Amniotic stem cell (primary cell): ENCODE results near the gene IFITM1.
"Not testable (repeated sequence)": the region's sequence is repeated elsewhere in the genome, so short reads cannot be mapped to it uniquely, and the experiment has no call there.

Experiments used
- DNase-seq: peaks from one replicate; lab custom pipeline; 2025; lab: John Stamatoyannopoulos, UW

Gene IFITM1

DNA sequence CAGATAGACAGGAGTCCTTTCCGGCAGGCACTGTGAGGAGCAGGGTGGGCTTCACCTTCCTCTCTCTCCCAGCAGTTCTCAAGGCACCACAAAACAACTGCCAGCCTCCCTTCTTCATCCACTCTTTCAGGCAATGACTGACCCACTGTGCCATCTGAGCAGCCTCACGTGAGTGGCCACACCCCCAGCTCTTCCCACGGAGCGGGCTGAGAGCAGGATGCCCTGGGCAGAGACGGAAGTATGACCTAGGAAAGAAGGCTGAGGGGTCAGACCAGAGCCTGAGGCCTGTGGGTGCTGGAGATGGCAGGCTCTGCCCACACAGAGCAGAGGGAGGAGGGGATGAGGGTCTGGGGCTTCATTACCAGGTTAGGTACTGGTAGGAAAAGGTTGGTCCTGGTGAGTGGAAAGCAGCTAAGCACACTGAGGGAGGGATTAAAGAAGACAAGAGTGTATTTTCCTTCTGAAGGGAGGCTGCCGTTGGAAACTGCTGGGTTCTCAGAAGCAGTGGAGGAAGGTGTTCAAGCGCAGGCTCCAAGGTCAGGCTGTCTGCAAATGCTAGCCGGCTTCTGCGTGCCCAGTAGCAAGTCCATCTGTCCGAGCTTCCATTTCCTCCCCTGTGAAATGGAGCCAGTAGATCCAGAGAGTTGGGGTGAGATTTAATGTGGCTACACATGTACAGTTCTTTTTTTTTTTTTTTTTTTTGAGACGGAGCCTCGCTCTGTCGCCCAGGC lies 31.0 kb upstream of the IFITM1 start:
- no peak for DNase-seq

DNA sequence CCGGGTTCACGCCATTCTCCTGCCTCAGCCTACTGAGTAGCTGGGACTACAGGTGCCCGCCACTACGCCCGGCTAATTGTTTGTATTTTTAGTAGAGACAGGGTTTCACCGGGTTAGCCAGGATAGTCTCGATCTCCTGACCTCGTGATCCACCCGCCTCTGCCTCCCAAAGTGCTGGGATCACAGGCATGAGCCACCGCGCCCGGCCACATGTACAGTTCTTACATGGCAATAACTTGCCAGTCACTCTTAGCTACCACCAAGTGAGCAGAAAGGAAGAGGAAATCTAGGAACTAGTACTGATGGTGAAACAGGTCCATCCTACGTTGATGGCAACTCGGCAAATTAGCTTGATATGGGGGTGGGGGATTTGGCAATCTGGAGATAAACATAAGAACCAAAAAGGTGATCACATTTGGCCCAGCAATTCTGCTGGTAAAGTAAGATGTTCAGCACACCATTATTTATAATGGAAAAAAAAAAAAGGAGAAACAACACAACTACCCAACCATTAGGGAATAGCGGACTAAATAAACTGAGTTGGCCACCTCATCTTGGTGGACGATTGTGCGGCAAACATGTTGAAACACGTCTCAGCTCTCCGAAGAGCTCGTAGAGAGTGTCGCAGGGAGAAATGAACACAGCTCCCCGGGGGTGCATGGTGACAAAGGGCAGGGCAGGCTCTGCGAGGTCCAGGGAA lies 30.3 kb upstream of the IFITM1 start:
- DNase-seq = no peak

DNA sequence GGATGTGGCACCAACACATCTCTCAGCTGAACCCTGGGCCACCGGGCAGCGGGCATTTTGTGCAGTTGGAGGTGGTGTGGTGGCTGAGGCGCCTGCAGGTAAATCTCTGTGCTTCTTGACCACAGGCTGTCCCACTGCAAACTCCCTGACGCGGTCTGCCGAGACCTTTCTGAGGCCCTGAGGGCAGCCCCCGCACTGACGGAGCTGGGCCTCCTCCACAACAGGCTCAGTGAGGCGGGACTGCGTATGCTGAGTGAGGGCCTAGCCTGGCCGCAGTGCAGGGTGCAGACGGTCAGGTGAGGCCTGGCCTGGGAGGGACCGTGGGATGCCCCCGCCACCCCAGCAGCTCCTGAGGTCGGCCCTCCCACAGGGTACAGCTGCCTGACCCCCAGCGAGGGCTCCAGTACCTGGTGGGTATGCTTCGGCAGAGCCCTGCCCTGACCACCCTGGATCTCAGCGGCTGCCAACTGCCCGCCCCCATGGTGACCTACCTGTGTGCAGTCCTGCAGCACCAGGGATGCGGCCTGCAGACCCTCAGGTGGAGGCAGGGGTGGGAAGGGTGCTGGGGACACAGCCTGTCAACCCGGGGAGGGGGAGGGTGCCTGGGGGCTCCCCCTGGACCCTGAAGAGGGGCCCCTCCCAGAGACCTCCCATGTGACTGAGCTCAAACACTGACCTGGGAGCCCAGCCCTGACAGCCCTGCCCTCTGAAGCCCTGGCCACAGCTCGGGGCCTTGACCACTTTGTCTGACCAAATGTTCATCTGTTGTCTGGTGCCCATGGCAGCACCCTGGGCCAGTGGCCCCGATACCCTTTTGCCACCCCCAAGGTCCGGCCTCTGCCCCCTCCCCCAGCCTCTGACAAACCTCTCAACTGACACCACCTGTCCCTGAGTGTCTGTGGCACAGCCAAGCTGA lies 29.5 kb upstream of the IFITM1 start:
- DNase-seq = no peak

DNA sequence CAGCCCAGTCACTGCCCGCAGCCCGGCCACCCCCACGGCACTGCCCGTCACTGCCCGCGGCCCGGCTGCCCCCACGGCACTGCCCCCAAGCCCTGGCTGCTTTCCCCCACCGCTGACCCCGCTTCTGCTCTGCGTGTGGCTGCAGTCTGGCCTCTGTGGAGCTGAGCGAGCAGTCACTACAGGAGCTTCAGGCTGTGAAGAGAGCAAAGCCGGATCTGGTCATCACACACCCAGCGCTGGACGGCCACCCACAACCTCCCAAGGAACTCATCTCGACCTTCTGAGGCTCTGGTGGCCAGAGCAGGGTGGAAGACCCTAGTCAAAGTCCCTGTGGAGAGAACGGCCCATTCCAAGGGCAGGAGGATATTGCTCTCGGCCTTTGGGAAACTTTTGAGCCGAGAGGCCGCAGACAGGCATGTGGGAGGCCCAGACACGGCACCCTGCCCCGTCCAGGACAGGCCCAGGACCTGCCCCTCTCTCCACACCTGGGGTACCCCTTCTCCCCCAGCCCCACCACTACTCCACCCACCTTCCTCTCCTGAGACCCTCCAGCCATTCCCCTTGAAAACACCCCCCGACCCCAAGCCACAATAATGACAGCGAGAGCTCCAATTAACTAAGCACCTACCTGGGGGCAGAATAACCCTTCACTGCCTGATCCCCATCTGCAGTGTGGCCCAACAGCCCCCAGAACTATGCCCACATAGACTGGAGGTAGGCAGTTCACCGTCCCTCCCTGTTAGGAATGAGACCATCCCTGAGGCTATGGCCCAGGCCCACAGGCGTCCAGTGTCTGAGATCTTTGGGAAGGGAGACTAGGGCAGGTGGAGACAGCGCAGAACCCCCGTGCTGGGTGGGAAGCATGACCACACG lies 28.6 kb upstream of the IFITM1 start:
- DNase-seq = no peak

DNA sequence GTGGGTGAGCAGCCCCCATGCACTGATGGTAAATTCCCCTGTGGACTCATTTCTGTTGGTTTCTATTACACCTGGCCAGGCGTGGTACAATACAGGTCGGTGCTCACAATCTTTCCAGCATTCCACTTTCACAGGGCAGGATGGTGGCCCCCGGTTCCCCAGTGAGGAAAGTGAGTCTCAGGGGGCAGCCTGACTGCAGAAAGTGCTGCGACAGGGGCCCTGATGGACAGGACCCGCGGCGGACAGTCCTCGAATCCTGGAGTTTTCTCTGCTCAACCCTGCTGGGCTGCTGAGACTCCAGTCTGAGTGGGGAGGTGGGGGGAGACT lies 28.0 kb upstream of the IFITM1 start:
- no peak for DNase-seq

DNA sequence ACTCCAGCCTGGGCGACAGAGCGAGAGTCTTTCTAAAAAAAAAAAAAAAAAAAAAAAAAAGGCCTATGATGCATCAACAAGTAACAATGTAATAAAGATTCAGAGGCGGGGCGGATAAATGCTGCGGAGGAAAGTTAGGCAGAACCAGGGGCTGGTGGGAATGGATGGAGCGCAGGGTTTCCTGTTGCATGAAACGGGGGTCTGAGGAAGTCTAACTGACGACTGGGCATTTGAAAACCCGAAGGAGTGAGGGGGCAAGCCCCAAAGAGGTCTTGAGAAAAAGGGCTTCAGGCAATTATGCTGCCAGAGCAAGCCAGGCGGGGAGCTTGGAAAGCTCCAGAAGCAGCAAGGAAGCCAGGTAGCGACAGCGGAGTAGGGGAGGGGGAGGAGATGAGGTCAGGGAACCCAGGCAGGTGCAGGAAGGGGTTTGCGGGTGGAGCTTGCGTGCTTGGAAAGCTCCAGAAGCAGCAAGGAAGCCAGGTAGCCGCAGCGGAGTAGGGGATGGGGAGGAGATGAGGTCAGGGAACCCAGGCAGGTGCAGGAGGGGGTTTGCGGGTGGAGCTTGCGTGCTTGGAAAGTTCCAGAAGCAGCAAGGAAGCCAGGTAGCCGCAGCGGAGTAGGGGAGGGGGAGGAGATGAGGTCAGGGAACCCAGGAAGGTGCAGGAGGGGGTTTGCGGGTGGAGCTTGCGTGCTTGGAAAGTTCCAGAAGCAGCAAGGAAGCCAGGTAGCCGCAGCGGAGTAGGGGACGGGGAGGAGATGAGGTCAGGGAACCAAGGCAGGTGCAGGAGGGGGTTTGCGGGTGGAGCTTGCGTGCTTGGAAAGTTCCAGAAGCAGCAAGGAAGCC lies 26.6 kb upstream of the IFITM1 start:
- DNase-seq = not testable (repeated sequence)

DNA sequence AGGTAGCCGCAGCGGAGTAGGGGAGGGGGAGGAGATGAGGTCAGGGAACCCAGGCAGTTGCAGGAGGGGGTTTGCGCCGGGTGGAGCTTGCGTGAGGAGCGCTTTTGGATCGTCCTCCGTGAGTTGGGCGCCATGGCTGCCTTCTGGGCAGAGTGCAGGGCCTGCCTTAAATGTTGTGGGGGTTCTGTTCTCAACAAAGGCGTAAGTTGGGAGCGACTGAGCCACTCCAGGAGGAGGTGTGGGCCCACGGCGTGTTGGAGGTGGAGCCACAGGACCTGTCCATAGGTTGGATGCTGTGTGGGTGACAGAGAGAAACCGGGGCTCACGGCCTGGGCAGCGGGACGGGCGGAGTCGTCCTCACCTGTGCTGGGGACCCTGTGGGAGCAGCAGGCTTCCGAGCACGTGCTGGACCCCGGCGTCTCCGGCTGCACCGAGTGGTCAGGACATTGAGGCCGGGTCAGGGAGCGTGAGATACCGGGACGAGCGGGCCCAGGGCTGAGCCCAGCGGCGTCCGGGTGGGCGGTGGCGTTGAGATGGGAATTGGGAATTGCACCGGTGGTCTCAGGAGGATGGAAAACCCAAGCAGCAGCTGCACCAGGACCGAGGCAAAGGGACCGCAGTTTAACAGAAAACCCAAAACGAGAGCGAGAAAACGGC lies 25.9 kb upstream of the IFITM1 start:
- DNase-seq = no peak

DNA sequence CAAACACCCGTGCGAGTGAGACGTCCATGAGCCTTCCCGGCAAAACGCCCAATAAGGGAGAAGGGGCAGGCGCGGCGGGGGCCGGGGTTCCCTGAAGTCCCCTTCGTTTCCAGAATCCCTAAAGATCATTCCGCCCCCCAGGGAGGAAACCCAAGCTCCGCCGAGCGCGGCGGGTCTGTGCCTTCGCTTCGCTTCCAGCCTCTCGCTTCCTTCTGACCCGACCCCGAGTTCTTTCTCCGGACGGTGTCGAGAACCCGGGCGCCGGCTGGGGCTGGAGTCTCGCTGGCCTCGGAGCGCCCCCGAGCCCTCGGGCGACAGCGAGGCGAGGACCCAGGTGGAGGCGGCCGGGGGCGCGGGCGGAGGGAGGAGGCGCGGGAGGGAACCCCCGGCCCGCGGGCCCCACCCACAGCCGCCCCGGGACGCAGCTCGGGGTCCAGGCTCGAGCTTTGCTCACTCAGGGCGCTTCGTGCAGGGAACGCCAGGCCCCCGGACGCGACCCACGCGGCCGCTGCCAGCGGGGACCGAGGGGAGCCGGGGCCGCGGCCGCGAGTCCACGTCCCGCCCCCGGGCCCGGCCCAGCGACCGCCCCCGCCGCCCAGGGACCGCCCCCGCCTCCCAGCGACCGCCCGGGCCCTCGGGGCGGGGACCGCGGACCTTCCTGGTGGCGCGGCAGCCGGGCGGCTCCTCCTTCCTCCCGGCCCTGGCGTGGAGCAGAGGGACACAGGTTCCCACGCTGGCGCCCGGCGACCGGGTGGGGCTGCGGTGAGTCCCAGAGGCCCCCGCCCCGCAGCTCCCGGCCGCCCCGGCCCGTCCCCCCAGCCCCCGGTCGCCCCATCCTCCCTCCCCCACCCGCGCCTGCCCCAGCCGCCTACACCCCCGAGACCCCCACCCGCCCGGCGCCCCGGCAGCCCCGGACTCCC lies 25.1 kb upstream of the IFITM1 start, which contains the start of gene PGGHG:
Gene PGGHG, plus strand, starts transcription at position 649 of the 920 bp plus-strand sequence. CDS start 691 bp downstream, outside the sequence.
- peak; percentile 12 for DNase-seq

DNA sequence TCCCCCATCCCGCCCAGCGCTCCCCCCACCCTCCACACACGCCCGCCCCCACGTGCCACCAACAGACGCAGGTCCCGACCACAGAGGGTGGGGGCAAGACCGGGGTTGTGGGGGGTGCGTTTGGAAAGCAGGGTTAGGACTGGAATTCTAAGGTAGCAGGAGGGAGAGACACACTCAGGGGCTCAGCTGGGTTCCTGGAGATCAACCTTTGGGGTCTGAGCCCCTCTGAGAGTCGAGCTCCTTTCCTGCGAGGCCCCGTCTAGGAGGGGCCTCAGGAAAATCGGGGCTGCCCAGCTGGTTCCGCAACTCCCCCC lies 24.5 kb upstream of the IFITM1 start:
- no peak for DNase-seq

DNA sequence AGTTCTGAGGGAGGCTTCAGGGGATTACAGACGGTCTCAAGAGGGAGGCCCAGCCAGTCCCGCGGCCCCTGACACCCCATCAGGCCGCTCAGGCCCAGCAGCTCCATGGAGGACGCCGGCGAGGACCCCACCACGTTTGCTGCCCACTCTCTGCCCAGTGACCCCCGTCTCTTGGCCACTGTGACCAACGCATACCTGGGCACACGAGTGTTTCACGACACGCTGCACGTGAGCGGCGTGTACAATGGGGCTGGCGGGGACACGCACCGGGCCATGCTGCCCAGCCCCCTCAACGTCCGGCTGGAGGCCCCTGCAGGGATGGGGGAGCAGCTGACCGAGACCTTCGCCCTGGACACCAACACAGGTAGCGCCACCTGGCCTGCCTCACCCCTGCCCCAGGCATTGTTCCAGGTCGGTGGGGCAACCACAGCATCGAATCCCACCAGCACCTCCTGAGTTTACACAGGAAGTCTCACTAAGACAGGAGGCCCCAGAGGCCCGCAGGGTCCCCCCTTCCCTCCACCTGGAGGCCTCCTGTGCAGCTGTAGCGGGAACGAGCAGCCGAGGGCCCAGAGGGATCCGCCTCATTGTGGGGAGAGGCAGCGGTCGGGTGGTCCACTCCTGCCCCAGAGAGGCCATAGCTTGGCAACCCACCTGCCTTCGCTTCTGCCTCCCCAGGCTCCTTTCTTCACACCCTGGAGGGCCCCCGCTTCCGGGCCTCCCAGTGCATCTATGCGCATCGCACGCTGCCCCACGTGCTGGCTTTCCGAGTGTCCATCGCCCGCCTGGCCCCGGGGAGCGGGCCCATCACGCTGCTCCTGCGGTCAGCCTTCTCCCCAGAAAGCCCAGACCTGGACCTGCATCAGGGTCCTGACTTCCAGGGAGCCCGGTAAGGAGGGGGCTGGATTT lies 23.9 kb upstream of the IFITM1 start:
- DNase-seq = no peak

DNA sequence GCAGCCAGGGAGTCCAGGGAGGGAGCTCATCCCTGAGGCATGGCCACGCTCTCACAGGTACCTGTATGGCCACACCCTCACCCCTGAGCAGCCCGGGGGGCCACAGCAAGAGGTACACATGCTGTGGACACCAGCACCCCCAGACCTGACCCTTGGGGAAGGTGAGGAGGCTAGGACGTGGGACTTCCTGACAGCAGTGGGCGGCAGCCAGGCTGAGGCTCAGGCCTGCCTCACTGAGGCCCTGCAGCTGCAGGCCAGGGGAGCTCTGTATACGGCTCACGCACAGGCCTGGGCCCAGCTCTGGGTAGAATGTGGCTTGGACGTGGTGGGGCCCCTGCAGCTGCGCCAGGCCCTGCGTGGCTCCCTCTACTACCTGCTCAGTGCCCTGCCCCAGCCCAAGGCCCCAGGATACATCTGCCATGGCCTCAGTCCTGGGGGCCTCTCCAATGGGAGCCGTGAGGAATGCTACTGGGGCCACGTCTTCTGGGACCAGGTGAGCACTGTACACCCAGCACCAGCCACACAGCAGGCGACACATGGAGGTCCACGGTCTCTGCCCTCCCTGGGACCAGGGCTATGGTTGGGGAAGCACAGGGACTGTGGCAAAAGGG lies 23.1 kb upstream of the IFITM1 start:
- DNase-seq = no peak

DNA sequence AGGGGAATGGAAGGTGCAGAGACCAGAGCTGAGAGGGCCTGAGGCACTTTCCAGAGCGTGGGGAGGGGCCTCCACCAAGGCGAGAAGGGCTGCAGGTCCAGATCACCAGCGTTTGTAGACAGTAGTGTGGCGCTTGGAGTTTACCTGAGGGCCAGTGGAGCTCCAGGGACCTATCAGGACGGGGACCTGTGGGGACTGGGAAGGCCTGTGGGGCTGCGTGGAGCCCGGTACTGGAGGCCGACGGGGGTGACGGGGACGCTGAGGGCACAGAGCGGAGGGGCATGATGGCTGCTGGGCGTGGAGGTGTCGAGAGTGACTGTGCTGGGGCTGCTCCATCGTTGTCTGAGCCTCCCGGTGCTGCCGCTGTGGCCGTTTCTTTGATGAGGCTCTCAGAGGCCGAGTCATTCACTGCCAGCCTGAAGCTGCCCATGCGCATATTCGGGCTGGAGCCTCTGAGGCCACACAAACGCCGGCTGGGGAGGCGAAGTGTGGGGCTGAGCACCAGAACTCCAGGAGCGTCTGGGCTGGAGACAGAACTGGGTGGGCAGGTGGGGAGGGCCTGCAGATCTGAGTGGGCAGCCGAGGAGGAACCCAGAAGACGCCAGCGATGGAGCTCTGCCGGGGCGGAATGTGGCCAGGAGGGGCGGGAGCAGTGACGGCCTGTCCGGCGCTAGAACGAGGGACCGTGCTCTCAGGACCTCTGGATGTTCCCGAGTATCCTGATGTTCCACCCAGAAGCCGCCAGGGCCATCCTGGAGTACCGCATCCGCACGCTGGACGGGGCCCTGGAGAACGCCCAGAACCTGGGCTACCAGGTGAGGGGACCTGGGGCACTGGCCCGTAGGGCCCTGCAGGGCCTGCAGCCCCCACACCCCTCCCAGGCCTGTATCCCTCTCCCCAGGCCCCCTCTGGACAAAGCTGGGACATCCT lies 22.3 kb upstream of the IFITM1 start:
- DNase-seq = no peak

DNA sequence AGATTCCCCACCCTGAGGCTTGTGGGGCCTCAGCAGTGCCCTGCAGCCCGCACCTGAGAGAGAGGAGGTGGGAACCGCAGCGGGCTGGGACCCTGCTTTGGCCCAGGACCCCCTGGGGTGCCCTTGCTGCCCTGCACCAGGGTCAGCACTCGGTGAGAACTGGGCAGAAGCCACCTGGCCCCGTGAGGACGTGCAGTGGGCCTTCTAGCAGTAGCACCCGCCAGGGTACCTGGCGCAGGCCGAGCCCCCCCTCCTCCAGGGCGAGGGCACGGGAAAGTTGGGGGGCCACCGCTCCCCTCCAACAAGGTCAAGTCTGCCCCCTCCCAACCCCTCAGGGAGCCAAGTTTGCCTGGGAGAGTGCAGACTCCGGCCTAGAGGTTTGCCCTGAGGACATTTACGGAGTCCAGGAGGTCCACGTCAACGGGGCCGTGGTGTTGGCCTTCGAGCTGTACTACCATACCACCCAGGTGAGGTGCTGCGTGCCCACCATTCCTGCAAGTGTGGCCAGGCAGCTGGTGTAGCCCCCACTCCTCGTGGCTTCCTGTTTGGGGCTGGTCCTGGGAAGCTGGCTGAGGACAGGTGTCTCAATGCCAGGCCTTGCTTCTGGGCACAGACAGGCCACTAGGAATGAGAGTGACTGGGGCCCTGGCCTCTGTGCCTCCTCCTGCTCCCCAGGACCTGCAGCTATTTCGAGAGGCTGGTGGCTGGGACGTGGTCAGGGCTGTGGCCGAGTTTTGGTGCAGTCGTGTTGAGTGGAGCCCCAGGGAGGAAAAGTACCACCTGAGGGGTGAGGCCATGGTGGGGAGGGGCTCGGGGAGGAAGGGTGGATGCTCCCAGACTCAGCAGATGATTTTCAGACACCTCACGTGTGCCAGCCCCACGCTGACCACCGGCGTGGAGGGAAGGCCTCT lies 21.4 kb upstream of the IFITM1 start:
- no peak for DNase-seq

DNA sequence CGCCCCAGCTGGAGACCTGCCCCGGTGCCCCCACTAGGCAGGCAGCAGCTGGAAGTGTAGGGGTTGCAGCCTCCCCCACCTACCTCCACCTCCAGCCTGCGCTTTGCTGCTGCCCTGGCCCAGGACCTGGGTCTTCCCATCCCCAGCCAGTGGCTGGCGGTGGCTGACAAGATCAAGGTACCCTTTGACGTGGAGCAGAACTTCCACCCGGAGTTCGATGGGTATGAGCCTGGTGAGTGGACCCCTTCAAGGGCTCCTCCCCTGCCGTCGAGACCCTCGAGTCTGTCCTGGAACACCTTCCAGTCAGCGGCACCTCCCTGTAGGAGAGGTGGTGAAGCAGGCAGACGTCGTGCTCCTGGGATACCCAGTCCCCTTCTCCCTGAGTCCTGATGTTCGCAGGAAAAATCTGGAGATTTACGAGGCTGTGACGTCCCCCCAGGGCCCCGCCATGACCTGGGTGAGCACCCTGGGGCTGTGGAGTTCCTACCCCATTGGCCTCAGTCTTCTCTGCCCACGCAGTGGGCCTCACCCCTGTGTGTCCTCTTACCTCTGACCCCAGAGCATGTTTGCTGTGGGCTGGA lies 20.5 kb upstream of the IFITM1 start:
- no peak for DNase-seq
